ENCODE results near the gene STRADA.

GRCh38 chr17:63774969-63775265 is 33.3 kb upstream of the STRADA start:
- TF ChIP-seq, protein P1, sequence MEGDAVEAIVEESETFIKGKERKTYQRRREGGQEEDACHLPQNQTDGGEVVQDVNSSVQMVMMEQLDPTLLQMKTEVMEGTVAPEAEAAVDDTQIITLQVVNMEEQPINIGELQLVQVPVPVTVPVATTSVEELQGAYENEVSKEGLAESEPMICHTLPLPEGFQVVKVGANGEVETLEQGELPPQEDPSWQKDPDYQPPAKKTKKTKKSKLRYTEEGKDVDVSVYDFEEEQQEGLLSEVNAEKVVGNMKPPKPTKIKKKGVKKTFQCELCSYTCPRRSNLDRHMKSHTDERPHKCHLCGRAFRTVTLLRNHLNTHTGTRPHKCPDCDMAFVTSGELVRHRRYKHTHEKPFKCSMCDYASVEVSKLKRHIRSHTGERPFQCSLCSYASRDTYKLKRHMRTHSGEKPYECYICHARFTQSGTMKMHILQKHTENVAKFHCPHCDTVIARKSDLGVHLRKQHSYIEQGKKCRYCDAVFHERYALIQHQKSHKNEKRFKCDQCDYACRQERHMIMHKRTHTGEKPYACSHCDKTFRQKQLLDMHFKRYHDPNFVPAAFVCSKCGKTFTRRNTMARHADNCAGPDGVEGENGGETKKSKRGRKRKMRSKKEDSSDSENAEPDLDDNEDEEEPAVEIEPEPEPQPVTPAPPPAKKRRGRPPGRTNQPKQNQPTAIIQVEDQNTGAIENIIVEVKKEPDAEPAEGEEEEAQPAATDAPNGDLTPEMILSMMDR (conservative IDR thresholded peaks at IDR 0.05; ENCODE audit: low read depth in 2 of 2) = no peak
- no peak for TF ChIP-seq EZH2phosphoT487 (IDR thresholded peaks at IDR 0.05; ENCODE audit: unreplicated experiment)
- TF ChIP-seq, protein P2, sequence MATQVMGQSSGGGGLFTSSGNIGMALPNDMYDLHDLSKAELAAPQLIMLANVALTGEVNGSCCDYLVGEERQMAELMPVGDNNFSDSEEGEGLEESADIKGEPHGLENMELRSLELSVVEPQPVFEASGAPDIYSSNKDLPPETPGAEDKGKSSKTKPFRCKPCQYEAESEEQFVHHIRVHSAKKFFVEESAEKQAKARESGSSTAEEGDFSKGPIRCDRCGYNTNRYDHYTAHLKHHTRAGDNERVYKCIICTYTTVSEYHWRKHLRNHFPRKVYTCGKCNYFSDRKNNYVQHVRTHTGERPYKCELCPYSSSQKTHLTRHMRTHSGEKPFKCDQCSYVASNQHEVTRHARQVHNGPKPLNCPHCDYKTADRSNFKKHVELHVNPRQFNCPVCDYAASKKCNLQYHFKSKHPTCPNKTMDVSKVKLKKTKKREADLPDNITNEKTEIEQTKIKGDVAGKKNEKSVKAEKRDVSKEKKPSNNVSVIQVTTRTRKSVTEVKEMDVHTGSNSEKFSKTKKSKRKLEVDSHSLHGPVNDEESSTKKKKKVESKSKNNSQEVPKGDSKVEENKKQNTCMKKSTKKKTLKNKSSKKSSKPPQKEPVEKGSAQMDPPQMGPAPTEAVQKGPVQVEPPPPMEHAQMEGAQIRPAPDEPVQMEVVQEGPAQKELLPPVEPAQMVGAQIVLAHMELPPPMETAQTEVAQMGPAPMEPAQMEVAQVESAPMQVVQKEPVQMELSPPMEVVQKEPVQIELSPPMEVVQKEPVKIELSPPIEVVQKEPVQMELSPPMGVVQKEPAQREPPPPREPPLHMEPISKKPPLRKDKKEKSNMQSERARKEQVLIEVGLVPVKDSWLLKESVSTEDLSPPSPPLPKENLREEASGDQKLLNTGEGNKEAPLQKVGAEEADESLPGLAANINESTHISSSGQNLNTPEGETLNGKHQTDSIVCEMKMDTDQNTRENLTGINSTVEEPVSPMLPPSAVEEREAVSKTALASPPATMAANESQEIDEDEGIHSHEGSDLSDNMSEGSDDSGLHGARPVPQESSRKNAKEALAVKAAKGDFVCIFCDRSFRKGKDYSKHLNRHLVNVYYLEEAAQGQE (IDR thresholded peaks at IDR 0.05; ENCODE audit: unreplicated experiment) = no peak
- no peak for TF ChIP-seq EZH2 (IDR thresholded peaks at IDR 0.05; ENCODE audit: low read depth, unreplicated experiment)
- TF ChIP-seq CREB1 (CRISPR knock-in tag; IDR thresholded peaks at IDR 0.05; ENCODE audit: low read depth) = no peak
- TF ChIP-seq POLR2AphosphoS5 (IDR thresholded peaks at IDR 0.05; ENCODE audit: low read depth) = no peak; the same call in 1 of the 2 replicates
- TF ChIP-seq JUNB (IDR thresholded peaks at IDR 0.05; ENCODE audit: unreplicated experiment) = no peak
- TF ChIP-seq, protein P3, sequence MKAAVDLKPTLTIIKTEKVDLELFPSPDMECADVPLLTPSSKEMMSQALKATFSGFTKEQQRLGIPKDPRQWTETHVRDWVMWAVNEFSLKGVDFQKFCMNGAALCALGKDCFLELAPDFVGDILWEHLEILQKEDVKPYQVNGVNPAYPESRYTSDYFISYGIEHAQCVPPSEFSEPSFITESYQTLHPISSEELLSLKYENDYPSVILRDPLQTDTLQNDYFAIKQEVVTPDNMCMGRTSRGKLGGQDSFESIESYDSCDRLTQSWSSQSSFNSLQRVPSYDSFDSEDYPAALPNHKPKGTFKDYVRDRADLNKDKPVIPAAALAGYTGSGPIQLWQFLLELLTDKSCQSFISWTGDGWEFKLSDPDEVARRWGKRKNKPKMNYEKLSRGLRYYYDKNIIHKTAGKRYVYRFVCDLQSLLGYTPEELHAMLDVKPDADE (IDR thresholded peaks at IDR 0.05) = no peak
- no peak for TF ChIP-seq STAT1 (IDR thresholded peaks at IDR 0.05; ENCODE audit: unreplicated experiment)
- TF ChIP-seq ZNF331 (CRISPR knock-in tag; IDR thresholded peaks at IDR 0.05; ENCODE audit: low read depth) = no peak
- TF ChIP-seq ZNF114 (CRISPR knock-in tag; IDR thresholded peaks at IDR 0.05) = no peak
- TF ChIP-seq ZNF462 (CRISPR knock-in tag; IDR thresholded peaks at IDR 0.05) = no peak
- no peak for TF ChIP-seq NANOG (IDR thresholded peaks at IDR 0.05; ENCODE audit: borderline replicate concordance)
